PC-3 (cell line): ENCODE data around the gene CTNND2. TPM values are rescaled to one million over a fixed set of nuclear protein-coding genes. Genes with fewer than 3 reads are reported as not detected.

Source experiments
- ATAC-seq: fragments of 200-7000 bp; cut with Tn5 transposase; 2 replicates; pipeline ENCODE4 v1.9.1; 2020; ENCODE audit warnings: mild to moderate bottlenecking, moderate library complexity
- BruUV-seq: library from RNA; stranded (reverse); fragments of 400-500 nt; replicated peaks from 2 replicates; lab custom pipeline; 2021; lab: Mats Ljungman, UMichigan
- CTCF ChIA-PET: fragments of 300-600 bp; sonication (Branson Sonifier 250); formaldehyde crosslinking; loops from one replicate; lab custom pipeline; 2022; ENCODE audit warnings: antibody characterized with exemption; lab: Charles Lee
- POLR2A ChIA-PET: fragments of 300-600 bp; sonication (Branson Sonifier 250); formaldehyde crosslinking; loops from one replicate; lab custom pipeline; 2022; ENCODE audit warnings: antibody characterized with exemption; ENCODE audit not compliant: unreplicated experiment; lab: Charles Lee
- DNase-seq: peaks from one replicate; pipeline ENCODE4 v3.0.0-alpha.2; 2015
- H2AFZ ChIP-seq: fragments of 300-600 bp; sonication (generic); 2 replicates; pipeline ENCODE4 v1.6.0; 2016; ENCODE audit warnings: antibody characterized with exemption, low read length
- H3F3A ChIP-seq: fragments of 300-600 bp; sonication (generic); one replicate; pipeline ENCODE4 v1.6.0; 2017; ENCODE audit warnings: antibody characterized with exemption, low read length, control low read depth, mild to moderate bottlenecking; ENCODE audit not compliant: unreplicated experiment
- H3K27ac ChIP-seq: fragments of 300-600 bp; sonication (generic); 2 replicates; pipeline ENCODE4 v1.5.1; 2016; ENCODE audit warnings: mild to moderate bottlenecking, low read length
- H3K27me3 ChIP-seq: fragments of 300-600 bp; sonication (generic); 2 replicates; pipeline ENCODE4 v1.6.1; 2016; ENCODE audit warnings: low read length, mixed read lengths
- H3K36me3 ChIP-seq: fragments of 300-600 bp; sonication (generic); 2 replicates; pipeline ENCODE4 v1.6.1; 2016; ENCODE audit warnings: low read depth, mixed run types, low read length, mixed read lengths
- H3K4me1 ChIP-seq: fragments of 300-600 bp; sonication (generic); 2 replicates; pipeline ENCODE4 v1.5.1; 2016; ENCODE audit warnings: low read length; ENCODE audit not compliant: insufficient read depth
- H3K4me2 ChIP-seq: fragments of 300-600 bp; sonication (generic); 2 replicates; pipeline ENCODE4 v1.6.0; 2016; ENCODE audit warnings: low read length
- H3K4me3 ChIP-seq: fragments of 300-600 bp; sonication (generic); 2 replicates; pipeline ENCODE4 v1.5.1; 2016; ENCODE audit warnings: mild to moderate bottlenecking, low read length, mixed read lengths
- H3K79me2 ChIP-seq: fragments of 300-600 bp; sonication (generic); 2 replicates; pipeline ENCODE4 v1.6.1; 2017; ENCODE audit warnings: low read length, mixed read lengths
- H3K9ac ChIP-seq: fragments of 300-600 bp; sonication (generic); 2 replicates; pipeline ENCODE4 v1.6.0; 2016; ENCODE audit warnings: mild to moderate bottlenecking, low read length
- H3K9me2 ChIP-seq: fragments of 300-600 bp; sonication (generic); replicated peaks from 2 replicates; pipeline ENCODE4 v1.6.1; 2016; ENCODE audit warnings: mixed run types, low read length, mixed read lengths
- H3K9me3 ChIP-seq: fragments of 300-600 bp; sonication (generic); 2 replicates; pipeline ENCODE4 v1.6.1; 2016; ENCODE audit warnings: low read length, mixed read lengths
- H4K20me1 ChIP-seq: fragments of 300-600 bp; sonication (generic); 2 replicates; pipeline ENCODE4 v1.6.1; 2016; ENCODE audit warnings: low read length, mixed read lengths
- EZH2 ChIP-seq: fragments of 300-600 bp; sonication (generic); IDR thresholded peaks from one replicate; pipeline ENCODE4 v1.6.1; 2017; ENCODE audit warnings: antibody characterized with exemption, mild to moderate bottlenecking, low read length; ENCODE audit not compliant: unreplicated experiment
- EZH2phosphoT487 ChIP-seq: fragments of 300-600 bp; sonication (generic); IDR thresholded peaks from 2 replicates; pipeline ENCODE4 v1.6.1; 2018; ENCODE audit warnings: mild to moderate bottlenecking, antibody characterized with exemption, low read length, borderline replicate concordance
- intact Hi-C: fragments of 100-400 bp; cut with micrococcal nuclease; formaldehyde crosslinking; loops from 2 replicates; pipeline ENCODE4 v1.9.0; 2023
- total RNA-seq: library from RNA; depleted of rRNA; stranded (reverse); fragments of >200 nt; gene quantifications from 2 replicates; pipeline ENCODE4 v1.2.3, GENCODE V29; 2014
- TF ChIP-seq, protein P1 (sequence below): fragments of 300-600 bp; sonication (generic); conservative IDR thresholded peaks from 2 replicates; pipeline ENCODE4 v1.5.1; 2017; ENCODE audit warnings: antibody characterized with exemption, low read depth, mild to moderate bottlenecking, low read length

Gene CTNND2
- total RNA-seq, 1 experiment from 2014 or later = 1.8 TPM

DNA sequence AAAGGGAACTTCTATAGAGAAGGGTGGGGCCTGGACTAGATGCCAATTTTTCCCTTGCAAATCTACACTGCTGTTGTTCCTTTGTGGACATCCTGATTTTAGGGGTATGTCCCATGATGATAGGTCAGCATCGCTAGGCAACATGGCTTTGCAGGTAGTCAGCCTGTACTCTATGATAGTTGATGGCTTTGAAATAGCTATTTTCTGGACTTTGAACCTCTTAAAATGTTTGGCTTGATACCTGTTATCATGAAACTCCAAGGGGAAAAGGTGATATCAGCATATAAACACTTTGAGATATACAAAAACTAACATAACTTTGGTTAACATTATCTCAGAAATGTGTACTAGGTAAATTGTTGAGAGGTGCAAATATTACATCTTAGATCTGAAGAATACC lies 533.2 kb downstream of the CTNND2 start:
- H3K4me3 ChIP-seq = no peak overlapping the region
- H3K9ac ChIP-seq = no peak overlapping the region
- TF ChIP-seq, protein P1, sequence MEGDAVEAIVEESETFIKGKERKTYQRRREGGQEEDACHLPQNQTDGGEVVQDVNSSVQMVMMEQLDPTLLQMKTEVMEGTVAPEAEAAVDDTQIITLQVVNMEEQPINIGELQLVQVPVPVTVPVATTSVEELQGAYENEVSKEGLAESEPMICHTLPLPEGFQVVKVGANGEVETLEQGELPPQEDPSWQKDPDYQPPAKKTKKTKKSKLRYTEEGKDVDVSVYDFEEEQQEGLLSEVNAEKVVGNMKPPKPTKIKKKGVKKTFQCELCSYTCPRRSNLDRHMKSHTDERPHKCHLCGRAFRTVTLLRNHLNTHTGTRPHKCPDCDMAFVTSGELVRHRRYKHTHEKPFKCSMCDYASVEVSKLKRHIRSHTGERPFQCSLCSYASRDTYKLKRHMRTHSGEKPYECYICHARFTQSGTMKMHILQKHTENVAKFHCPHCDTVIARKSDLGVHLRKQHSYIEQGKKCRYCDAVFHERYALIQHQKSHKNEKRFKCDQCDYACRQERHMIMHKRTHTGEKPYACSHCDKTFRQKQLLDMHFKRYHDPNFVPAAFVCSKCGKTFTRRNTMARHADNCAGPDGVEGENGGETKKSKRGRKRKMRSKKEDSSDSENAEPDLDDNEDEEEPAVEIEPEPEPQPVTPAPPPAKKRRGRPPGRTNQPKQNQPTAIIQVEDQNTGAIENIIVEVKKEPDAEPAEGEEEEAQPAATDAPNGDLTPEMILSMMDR = no peak
- TF ChIP-seq EZH2 = no peak
- no peak for TF ChIP-seq EZH2phosphoT487
- no peaks in the 10 kb centered on the region for H3K4me1 ChIP-seq
- H3K27ac ChIP-seq = no peak overlapping the region
- no peaks in the 10 kb centered on the region for H3K9me3 ChIP-seq
- ChIA-PET CTCF (no interaction called here), POLR2A (no interaction called here)
- no peak overlapping the region for H3K4me2 ChIP-seq
- no TSS peak for BruUV-seq
- no peaks in the 10 kb centered on the region for H3F3A ChIP-seq
- H4K20me1 ChIP-seq = no peaks in the 10 kb centered on the region
- DNase-seq = no peak
- no peaks in the 10 kb centered on the region for H3K79me2 ChIP-seq
- intact Hi-C loops = no loop called here
- H3K9me2 ChIP-seq = no peaks in the 10 kb centered on the region
- peaks cover 45% of the 10 kb centered on the region for H3K27me3 ChIP-seq
- H3K36me3 ChIP-seq = no peaks in the 10 kb centered on the region
- no peak overlapping the region for H2AFZ ChIP-seq
- no peak for ATAC-seq

DNA sequence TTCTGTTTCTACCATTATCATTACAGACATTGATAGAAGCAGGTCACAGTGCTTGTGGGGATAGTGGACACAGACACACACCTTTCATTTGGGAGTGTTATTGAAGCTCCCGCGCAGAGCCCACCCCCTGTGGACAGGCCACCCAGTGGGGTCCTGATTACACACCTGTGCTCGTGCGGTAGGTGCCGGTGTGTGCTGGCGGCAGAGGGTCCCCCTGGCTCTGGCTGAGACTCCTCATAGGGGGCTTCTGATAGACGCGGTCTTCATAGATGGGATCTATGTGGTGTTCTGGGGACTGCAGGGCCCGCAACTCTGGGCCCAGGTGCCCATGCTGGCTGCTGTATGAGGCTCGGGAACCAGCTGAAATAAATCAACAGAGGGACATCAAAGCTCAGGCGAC lies 539.7 kb downstream of the CTNND2 start:
- TF ChIP-seq EZH2 (no peak), EZH2phosphoT487 (no peak)
- TF ChIP-seq, protein P1 = no peak
- CTCF ChIA-PET = no interaction called here
- no peak overlapping the region for H2AFZ ChIP-seq
- H3K27me3 ChIP-seq = peaks cover 36% of the 10 kb centered on the region; the same call in 1 of the 2 replicates
- no peak for ATAC-seq
- no peaks in the 10 kb centered on the region for H3F3A ChIP-seq
- DNase-seq = no peak
- no peaks in the 10 kb centered on the region for H3K36me3 ChIP-seq
- POLR2A ChIA-PET = no interaction called here
- no peaks in the 10 kb centered on the region for H3K4me1 ChIP-seq
- no peak overlapping the region for H3K4me2 ChIP-seq
- no TSS peak for BruUV-seq
- intact Hi-C loops = no loop called here
- H4K20me1 ChIP-seq = no peaks in the 10 kb centered on the region
- no peaks in the 10 kb centered on the region for H3K9me2 ChIP-seq
- H3K27ac ChIP-seq = no peak overlapping the region
- H3K79me2 ChIP-seq = no peaks in the 10 kb centered on the region
- H3K4me3 ChIP-seq = no peak overlapping the region
- H3K9me3 ChIP-seq = no peaks in the 10 kb centered on the region
- no peak overlapping the region for H3K9ac ChIP-seq

DNA sequence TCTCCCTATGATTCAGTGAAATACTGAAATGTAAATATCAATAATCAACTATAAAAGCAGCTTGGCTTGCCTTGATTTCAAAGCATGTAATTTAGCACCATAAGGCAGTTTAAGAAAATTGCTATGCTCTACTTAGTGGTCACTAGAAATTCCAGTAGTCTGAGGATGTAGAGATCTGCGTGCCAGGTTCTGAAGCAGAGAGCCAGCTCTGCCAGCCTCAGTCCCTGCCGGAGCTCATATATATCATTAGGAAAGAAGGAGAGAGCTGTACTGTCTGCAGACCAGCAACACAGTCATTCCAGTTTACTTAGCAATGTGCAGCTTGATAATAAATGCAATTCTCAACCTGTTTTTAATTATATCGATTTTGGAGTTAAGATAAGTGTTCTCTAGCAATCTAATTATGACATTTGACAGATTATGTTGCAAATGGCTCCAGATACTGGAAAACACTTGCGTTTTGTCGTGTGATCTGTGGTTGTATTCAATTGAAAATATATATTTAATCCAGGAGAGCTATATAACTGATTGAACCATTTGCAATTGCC lies 540.5 kb downstream of the CTNND2 start:
- H3K9ac ChIP-seq = no peak overlapping the region
- DNase-seq (no peak), ATAC-seq (no peak)
- H3K4me1 ChIP-seq = no peaks in the 10 kb centered on the region
- no peak overlapping the region for H3K4me3 ChIP-seq
- H3K4me2 ChIP-seq = no peak overlapping the region
- no peaks in the 10 kb centered on the region for H3K9me2 ChIP-seq
- no peaks in the 10 kb centered on the region for H4K20me1 ChIP-seq
- TF ChIP-seq, protein P1 = no peak
- TF ChIP-seq EZH2phosphoT487 = no peak
- TF ChIP-seq EZH2 = no peak
- intact Hi-C loops = no loop called here
- no peak overlapping the region for H3K27ac ChIP-seq
- no peak overlapping the region for H2AFZ ChIP-seq
- no peaks in the 10 kb centered on the region for H3K9me3 ChIP-seq
- POLR2A ChIA-PET = interaction anchor here (0.6 kb wide), 1 partner anchor 12 kb away, joined by 3 read pairs; no protein-coding TSS in a partner anchor
- no peaks in the 10 kb centered on the region for H3K79me2 ChIP-seq
- H3K27me3 ChIP-seq = peaks cover 28% of the 10 kb centered on the region; the same call in 1 of the 2 replicates
- BruUV-seq = no TSS peak
- no peaks in the 10 kb centered on the region for H3F3A ChIP-seq
- H3K36me3 ChIP-seq = no peaks in the 10 kb centered on the region
- CTCF ChIA-PET = no interaction called here
